T-helper 1 cell treated with Interleukin-12 subunit alpha and Interleukin-12 subunit beta and Interleukin-4 antibody, amounts not matched to agents 30 ng/mL and 1 ng/mL, for 36 hours (primary cell): ENCODE measurements around the gene DNAJC5. TPM values are rescaled to one million over a fixed set of nuclear protein-coding genes. Genes with fewer than 3 reads are reported as not detected.
"Not testable (repeated sequence)": the region's sequence is repeated elsewhere in the genome, so short reads cannot be mapped to it uniquely, and the experiment has no call there.

Source experiments
- intact Hi-C: fragments of 100-400 bp; cut with micrococcal nuclease; formaldehyde crosslinking; loops from one replicate; pipeline ENCODE4 v1.15.1; 2024
- total RNA-seq: library from RNA; stranded (reverse); gene quantifications from 2 replicates; pipeline ENCODE4 v1.2.3, GENCODE V29; 2022

Gene DNAJC5
- total RNA-seq, 1 donor from 2014 or later: 58.3 TPM

DNA sequence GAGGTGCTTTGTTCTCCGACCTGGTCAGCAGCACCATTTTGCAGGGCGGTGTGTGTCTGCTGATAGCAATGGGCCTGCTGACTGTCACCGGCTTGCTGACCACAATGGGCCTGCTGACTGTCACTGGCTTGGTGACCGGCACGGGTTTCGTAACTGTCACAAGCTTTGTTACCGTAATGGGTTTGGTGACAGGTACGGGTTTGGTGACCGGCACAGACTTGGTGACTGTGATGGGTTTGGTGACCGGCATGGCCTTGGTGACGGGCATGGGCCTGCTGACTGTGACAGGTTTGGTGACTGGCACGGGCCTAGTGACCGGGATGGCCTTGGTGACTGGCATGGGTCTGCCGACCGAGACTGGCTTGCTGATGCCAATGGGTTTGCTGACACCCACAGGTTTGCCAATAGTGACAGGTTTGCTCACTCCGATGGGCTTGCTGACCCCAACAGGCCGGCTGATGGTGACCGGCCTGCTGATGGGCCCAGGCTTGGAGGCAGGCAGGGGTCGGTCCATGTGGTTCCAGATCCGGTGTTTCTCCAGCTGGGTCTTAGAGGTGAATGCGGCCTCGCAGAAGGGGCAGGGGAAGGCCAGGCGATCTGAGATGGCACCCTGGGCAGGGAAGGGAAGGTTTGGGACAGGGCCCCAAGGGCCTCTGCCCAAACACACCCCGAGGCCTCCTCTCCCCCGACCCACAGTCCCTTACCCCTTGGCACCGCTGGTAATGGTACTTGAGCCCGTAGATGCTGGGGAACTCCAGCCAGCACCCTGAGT, 71.4 kb downstream of the DNAJC5 start:
- intact Hi-C loops: no loop called here

DNA sequence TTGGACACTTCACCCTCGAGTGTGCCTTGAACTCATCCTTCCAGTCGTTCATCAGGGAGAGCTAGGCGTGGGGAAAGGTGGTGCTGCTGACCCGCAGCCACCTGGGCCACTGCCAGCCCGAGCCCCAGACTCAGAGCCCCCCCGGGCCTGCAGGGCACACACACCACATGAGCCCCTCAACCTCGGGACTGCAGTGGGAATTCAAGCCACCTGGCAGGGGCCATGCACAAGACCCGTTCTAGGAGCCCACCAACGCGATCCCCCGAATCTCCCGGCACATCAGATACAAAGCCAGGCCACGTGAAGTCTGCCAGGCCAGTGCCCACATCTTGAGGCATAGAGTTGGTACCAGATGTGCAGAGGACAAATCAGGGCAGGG, 72.0 kb downstream of the DNAJC5 start:
- intact Hi-C loops: no loop called here

DNA sequence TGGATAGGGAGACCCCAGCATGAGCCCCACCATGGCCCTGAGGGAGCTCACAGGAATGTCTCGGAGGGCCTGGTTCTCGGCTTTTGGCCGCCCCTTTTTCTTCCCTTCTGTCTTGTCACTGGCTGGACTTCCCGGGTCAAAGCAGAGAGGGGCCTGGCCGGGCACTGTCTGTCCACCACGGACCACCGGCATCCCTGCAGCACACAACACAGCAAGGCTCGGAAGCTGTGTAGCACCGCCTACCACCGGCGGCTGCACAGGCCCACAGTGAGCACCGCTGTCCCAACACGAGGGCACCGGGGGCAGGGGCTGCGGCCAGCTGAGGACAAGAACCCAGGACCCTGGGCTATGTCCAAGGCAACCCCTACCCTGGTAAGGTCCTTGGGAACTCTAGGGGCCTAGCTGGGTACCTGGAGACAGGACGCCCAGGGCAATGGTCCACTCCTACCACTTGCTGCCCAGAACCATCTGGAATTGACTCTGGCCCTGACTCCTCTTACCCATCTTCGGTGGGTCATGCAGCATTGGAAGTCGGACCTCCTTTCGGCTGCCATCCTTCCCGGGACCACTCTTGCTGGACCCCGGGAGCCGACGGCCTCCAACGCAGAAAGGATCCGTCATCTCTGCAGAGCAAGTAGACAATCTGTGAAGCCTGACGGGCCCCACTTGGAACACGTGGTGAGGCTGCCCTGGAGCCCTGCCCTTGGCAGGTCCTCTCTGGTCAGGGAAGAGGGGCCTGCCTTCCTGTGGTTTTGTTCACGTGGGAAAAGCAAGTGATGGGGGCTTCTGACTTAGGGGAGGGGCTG, 72.6 kb downstream of the DNAJC5 start:
- intact Hi-C loops: no loop called here

DNA sequence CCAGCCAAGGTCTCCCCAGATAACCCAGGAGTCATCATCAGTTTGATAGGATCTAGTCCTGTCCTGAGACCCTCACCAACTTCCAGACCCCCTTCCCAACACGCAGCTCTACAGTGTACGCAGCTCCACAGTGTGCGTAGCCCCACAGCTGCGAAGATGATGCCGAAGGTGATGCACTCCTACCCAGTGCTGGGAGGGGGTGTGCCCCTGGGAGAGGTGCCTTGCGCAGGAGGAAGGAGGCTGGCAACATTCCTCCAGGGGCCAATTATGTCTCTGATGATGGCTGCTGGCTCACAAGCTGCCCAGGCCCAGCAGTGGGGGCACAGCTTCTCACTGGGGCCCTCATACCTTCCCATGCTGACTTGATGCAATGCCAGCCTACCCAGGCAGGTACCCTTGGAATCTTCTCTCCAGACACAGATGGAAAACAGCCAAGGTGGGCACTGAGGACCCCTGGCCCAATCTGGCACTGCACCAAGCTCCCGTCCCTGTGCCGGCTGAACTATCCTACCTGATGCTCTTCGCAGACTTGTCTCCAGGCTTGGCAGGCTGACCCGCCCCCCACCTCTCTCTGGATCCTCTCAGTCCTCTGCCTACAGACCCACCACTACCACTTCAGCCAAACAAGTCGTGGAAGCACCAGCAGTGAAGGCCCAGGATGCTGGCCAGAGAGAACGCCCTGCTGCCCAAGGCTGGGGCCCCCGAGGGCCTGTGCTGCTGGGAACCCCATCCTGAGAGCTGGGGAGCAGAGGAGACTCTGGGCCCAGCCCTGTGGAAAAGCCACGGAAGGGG, 73.4 kb downstream of the DNAJC5 start:
- intact Hi-C loops: no loop called here

DNA sequence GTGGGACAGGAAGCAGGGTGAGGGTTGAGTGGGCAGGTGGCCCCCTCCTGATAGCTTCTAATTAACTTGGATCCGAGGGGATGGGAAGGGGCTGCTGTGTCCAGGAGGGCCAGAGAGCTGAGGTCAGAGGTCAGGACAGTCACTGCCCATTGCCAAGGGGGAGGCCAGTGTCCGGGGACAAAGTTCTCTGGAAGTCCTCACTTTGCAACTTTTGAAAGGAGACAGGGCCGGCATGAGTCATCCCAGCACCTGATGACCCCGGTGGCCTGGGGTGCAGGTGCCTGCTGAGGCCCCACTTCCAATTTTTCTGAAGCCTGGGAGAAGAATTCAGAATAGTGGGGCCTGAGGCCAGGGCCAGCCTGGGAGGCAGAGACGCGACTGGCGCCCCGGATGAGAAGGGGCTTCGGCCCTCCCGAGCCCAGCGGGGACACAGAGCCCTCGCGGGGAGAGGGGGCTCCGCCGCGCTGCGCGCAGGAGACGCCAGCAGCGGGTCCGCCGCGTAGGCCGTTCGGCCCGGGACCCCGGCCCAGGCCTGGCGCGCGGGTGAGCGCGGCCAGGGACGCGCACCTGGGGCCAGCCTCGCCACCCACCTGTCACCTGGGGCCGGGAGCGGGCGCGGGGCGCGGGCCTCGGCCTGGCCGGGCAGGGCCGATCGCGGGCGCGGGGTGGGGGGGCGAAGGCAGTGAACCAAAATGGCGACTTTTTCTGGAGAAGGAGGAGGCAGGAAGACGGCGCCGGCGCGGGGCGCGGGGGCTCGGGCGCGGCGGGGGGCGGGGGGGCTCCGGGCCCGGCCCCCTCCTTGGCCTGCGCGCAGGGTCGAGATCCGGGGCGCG, 74.2 kb downstream of the DNAJC5 start:
- intact Hi-C loops: loop anchor here (1.0 kb wide), 1 partner anchor 12 kb away; no protein-coding TSS in a partner anchor

DNA sequence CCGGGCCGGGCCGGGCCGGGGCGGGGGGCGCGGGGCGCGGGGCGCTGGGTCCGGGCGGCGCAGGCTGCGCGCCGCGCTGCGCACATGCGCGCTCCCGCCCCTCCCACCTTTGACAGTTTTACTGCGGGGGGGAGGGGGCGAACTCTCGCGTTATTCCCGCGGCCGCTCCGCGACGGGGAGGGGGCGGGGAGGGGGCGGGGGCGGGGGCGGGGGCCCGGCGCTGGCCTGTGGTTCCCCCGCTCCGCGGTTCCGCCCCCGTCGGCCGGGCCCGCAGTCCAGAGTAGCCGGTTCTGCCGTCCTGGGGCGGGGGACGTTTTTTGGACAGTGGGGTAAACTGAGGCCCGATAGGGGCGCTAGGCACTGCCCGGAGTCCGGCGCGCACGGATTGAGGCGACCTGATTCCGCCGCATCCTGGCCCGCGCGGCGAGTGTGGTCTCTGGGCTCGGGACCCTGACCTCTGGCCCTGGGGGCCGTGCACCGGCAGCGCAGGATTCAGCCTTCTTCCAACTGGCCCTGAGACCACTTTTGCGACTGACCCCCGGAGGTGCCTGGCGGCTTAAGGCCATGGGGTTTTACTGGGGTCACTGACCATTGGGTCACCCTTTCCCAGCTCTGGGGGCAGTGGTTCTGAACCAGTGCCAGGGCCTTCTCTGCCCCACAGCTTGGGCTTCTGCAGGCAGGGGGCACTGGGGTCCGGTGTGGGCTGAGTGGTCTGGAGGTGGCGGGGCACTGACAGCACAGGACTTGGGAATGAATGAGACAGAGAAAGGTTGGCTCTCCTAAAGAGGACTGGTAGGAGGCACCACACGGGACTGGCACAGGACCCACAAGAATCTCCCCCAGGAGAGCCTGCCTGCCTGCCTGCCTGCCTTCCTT, 75.2 kb downstream of the DNAJC5 start, which contains the start of gene ZNF512B:
ZNF512B (minus strand) TSS at position 93 of the 876 bp plus-strand sequence. CDS start 1,980 bp downstream, outside the sequence.
- intact Hi-C loops: loop anchor here (1.0 to 5.0 kb wide), 3 partner anchors 8 to 433 kb away; partner anchors contain the start of gene PTK6

DNA sequence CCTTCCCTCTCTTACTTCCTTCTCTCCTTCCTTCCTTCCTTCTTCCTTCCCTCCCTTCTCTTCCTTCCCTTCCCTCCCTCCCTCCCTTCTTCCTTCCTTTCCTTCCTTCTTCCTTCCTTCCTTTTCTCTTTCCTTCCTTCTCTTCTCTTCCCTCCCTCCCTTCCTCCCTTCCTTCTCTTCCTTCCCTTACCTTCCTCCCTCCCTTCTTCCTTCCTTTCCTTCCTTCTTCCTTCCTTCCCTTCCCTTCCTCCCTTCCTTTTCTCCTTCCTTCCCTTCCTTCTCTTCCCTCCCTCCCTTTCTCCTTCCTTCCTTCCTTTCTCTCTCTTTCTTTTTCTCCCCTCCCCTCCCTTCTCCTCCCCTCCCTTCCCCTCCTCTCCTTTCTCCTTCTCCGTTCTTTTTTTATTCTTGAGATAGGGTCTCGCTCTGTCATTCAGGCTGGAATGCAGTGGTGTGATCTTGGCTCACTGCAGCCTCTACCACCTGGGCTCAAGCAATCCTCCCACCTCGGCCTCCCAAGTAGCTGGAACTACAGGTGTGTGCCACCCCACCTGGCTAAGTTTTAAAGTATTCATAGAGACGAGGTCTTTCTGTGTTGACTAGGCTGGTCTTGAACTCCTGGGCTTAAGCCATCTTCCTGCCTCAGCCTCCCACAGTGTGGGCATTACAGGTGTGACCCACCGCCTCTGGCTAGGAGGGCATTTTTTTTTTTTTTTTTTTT, 75.9 kb downstream of the DNAJC5 start:
- intact Hi-C loops: loop anchor here (1.0 to 5.0 kb wide), 2 partner anchors 7 to 434 kb away; partner anchors contain the start of gene PTK6

DNA sequence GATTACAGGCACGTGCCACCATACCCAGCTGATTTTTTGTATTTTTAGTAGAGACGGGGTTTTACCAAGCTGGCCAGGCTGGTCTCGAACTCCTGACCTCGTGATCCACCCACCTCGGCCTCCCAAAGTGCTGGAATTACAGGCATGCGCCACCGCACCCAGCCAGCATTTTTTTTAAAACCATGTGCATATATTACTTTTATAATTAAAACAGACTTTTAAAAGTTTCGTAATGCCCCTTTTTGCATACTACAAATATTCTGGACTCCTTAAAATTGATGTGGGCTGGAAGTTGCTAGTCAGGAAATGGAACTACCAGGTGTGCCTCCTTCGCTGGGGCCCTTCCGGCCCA, 77.0 kb downstream of the DNAJC5 start:
- intact Hi-C loops: loop anchor here (5.0 kb wide), 1 partner anchor 435 kb away; the partner anchor contains the start of gene PTK6

DNA sequence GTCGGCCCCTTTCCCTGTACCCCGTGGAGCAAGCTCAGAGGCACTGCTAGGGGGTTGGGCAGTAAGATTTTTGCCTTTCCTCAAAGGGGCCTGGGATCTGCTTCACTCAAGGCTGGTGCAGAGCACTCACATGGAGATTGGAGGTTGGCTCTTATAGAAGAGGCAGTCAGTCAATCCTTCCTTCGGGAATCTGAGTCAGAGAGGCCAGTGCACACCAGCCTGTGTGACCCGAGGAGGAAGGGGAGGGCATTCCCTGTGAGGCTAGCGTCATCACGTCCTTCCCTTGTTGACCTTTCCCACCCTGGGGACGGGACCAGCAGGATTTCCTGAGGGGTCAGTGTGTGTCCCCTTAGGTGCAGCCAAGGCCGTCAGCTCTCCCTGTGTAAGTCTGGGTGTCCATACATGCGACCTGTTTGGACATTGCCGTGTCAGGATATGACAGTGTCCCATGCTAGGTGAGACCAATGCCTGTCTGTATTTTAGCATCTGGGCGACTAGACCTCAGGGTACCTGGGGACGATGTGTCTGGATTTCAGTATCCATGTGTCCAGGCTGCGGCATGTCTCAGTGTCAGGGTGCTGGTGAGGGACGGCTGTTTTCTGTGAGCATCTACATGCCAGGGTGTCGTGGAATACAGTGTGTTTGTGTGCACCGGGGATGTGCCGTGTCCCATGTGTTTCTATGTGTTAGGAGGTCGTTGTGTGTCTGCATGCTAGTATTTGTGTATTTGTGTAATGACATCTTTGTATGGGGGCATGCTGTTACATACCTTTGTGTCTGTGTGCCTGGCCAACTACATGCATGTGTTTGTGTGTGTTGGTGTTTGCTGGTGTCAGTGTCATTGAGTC, 77.6 kb downstream of the DNAJC5 start:
- intact Hi-C loops: loop anchor here (1.0 to 5.0 kb wide), 2 partner anchors 186 to 435 kb away; partner anchors contain the start of gene PTK6

DNA sequence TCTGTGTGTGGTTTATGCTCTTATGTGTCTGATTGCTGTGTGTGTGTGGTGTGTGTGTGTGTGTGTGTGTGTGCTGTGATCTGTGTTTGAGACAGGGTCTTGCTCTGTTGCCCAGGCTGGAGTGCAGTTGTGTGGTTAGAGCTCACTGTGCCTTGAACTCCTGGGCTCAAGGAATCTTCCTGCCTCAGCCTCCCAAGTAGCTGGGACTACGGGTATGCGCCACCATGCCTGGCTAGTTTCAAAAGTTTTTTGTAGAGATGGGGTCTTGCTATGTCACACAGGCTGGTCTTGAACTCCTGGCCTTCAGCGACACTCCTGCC, 78.2 kb downstream of the DNAJC5 start:
- intact Hi-C loops: loop anchor here (1.0 to 5.0 kb wide), 2 partner anchors 187 to 436 kb away; partner anchors contain the start of gene PTK6

DNA sequence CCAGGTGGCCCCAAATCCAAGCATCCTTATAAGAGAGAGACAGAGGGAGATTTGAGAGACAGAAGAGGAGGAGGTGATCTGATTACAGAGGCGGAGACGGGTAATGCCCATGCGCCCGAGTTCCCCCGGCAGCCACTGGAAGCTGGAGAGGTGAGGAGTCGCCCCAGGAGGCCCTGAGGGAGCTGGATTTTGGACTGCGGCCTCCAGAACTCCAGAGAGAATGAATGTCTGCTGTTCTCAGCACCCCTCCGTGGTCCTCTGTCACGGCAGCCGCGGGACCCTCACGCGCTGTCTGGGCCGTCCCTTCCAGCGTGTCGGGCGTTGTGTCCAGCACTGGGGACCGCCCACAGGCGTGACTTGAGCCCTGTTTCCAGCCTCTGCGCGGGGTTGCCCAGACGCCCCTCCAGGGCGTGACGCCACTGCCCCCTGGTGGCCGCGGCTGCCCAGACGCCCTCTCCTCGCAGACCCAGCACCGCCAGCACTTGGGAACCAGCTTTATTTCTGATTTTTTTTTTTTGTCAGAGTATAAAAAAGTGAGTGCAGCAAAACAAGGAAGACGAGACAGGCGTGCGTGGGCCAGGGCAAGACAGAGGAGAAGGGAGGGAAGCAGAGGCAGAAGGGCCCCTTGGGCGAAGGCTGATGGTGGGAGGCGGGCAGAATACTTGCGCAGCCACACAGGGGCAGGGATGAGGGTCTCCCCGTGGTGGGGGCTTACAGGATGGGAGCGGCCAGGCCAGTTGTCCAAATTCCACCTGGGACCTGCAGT, 78.9 kb downstream of the DNAJC5 start:
- intact Hi-C loops: loop anchor here (1.0 to 5.0 kb wide), 3 partner anchors 188 to 478 kb away; partner anchors contain the start of gene PTK6

DNA sequence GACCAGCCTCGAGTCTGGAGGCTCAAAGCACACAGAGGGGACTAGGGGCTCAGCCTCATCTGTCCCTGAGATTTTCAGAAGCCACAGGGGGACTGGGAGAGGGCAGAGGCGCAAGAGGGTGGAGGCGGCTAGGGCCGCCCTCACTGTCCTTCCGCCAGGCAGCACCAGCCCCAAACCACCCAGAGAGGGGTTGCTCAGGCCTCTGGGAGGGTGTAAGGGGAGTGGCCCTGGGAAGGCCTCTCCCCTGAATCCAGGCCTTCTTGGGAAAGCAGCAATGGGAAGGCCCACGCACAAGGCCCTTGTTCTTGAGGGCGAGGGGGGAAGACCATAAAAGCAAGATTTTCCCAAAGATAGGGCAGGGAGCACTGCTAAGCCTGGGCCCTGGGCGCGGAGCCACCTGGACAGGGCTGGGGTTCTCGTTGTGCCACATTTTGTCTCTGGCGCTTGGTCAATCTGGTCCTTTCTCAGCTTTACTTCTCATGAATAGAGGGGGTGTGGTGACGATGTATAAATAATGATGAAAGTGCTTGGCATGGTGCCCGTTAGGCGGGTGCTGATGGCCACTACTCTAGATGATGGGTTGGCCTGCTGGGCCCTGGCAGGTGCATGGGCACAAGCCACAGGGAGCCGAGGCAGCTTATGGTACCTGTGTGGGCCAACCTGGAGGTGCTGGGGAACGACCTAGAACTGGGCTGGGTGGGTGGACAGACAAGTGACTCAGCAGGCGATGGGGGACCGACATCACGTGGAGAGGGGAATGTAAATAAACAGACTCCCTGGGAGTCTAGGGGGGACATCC, 79.7 kb downstream of the DNAJC5 start:
- intact Hi-C loops: loop anchor here (1.0 to 5.0 kb wide), 2 partner anchors 437 to 478 kb away; partner anchors contain the start of gene PTK6

DNA sequence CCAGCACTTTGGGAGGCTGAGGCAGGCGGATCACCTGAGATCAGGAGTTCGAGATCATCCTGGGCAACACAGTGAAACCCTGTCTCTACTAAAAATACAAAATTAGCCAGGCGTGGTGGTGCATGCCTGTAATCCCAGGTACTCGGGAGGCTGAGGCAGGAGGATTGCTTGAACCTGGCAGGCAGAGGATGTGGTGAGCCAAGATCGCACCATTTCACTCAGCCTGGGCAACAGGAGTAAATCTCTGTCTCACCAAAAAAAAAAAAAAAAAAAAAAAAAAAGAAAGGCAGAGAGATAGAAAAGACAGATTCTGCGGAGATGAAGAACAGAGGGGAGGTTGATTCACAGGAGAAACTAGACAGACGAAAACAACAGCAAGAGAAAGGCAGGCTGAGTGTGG, 81.6 kb downstream of the DNAJC5 start:
- intact Hi-C loops: not testable (repeated sequence)

DNA sequence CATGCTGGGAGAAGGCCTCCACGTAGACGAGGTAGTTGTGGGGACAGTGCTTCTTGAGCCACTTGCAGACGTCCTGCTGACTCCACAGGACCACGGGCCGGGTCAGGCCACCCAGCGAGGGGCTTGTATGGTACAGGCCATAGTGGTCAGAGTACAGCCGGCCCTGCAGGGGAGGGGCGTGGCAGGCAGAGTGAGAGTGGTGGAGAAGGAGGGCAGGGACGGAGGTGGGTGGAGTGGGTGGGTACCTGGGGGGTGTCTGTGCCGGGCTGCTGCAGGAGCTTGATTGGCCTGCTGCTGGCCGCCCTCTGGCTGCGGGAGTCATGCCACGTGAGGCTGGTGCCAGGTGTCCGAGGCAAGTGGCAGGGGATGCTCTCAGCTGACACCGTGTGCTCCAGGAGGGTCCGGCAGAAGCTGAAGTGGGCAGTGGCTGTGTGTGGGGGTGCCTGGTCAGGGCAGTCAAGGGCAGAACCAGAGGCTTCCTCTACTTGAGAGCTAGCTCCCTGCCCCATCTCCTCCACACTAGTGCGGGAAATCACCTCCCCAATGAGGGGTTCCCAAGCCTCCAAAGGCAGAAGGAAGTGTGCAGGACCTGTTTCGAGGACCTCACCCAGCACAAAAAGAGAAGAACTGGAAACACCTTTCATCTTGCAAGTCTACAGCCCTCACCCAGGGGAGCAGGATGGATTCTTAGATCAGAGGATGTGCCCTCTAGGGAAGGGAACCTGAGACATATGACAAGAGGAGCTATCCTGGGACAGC, 82.2 kb downstream of the DNAJC5 start:
- intact Hi-C loops: no loop called here

DNA sequence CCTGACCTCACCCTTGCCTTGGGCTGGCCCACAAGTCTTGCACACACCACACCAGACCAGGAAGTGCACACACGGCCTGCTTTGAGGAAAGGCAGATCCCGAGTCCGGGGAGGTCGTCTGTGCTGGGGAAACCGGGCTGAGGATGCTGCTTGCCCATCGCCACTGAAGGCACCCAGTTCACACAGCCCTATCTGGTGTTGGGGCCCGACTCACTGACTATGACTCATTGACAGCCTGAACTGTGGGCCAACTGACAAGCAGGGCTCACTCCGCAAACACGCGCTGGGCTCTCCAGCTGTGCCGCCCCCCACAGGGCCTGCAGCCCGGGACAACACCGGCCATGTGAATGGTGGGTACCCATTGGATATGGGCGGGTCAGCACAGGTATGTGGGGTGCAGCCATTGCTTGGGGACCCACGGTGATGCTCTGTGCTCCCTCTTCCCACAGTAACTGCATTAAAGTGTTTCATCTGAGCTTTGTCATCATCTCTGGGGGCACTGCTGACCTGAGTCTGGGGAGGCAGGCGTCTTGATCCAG, 82.9 kb downstream of the DNAJC5 start:
- intact Hi-C loops: loop anchor here (1.0 kb wide), 1 partner anchor 8 kb away; no protein-coding TSS in a partner anchor
